Urinary bladder (tissue), 4 donors: Measurements from ENCODE around the gene ARF1. TPM values are rescaled to one million over a fixed set of nuclear protein-coding genes. Genes with fewer than 3 reads are reported as not detected.
A peak's percentile ranks its signal among the peaks of the same experiment; 100 is the strongest.

Experiments used
- DNase-seq: peaks from one replicate; pipeline ENCODE4 v3.0.0-alpha.2; 2015; ENCODE audit errors: extremely low spot score
- H3K27ac ChIP-seq: one replicate; pipeline ENCODE4 v1.5.1; 2013; ENCODE audit warnings: low read depth, mild to moderate bottlenecking, moderate library complexity
- H3K36me3 ChIP-seq: one replicate; pipeline ENCODE4 v1.6.1; 2013; ENCODE audit warnings: mild to moderate bottlenecking, moderate library complexity; ENCODE audit not compliant: insufficient read depth
- H3K4me1 ChIP-seq: one replicate; pipeline ENCODE4 v1.6.1; 2013; ENCODE audit warnings: mild to moderate bottlenecking, moderate library complexity; ENCODE audit not compliant: insufficient read depth
- H3K4me3 ChIP-seq: one replicate; pipeline ENCODE4 v1.5.1; 2013; ENCODE audit warnings: low read depth, low read length
- WGBS: extraction: QIAGEN DNeasy Blood & Tissue Kit; methylation state at CpG from one replicate; pipeline ENCODE4 v1.1.7; 2013; 5-methylcytosine and 5-hydroxymethylcytosine counted together
- polyA plus RNA-seq: library from polyadenylated mRNA; stranded (reverse); fragments of 200-250 nt; gene quantifications from one replicate; pipeline ENCODE4 v1.2.3, GENCODE V29; 2013
- total RNA-seq: library from RNA; depleted of rRNA; stranded (reverse); fragments of >200 nt; gene quantifications from one replicate; pipeline ENCODE4 v1.2.3, GENCODE V29; 2014
- donor health status: healthy with polysubstance abuse.
- donor health status: healthy.

ARF1 gene
- total and polyA plus RNA-seq, 2 donors = 112 to 462 TPM

DNA sequence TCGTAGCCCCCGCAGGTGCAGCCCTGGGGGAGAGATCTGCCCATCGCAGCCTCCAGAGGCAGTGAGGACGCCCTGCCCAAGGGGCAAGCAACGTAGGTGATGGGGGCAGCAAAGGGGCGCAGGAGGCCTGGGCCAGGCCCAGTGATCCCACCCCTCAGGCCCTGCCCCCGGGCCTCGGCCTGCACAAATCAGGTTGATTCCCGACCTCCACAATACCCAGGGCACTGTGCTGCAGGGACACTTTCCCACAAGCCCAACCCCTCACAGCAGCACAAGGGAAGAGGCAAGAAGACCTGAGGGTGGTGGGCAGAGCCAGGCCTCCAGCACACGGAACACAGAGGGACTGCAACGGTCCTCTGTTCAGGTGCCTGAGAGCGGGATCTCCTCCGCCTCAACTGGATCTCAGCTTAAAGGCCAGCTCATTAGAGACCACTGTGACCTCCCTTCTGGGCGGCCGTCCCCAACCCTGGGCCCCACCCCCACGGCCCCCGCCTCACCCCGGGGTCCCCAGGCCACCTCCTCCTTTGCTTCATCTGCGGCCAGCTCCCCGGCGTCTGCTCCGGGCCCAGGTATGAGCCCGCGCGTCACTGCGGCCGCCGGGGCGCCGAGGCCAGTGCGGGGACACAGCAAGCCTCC is 812 bp upstream of the ARF1 start:
- Histone ChIP-seq H3K4me1 (no peaks in the 10 kb centered on the region), H3K4me3 (peak overlapping the region; percentile 78), H3K27ac (no peak overlapping the region), H3K36me3 (no peaks in the 10 kb centered on the region)
- WGBS = 13% methylated on average over 31 of the region's 31 CpGs
- no peak for DNase-seq

DNA sequence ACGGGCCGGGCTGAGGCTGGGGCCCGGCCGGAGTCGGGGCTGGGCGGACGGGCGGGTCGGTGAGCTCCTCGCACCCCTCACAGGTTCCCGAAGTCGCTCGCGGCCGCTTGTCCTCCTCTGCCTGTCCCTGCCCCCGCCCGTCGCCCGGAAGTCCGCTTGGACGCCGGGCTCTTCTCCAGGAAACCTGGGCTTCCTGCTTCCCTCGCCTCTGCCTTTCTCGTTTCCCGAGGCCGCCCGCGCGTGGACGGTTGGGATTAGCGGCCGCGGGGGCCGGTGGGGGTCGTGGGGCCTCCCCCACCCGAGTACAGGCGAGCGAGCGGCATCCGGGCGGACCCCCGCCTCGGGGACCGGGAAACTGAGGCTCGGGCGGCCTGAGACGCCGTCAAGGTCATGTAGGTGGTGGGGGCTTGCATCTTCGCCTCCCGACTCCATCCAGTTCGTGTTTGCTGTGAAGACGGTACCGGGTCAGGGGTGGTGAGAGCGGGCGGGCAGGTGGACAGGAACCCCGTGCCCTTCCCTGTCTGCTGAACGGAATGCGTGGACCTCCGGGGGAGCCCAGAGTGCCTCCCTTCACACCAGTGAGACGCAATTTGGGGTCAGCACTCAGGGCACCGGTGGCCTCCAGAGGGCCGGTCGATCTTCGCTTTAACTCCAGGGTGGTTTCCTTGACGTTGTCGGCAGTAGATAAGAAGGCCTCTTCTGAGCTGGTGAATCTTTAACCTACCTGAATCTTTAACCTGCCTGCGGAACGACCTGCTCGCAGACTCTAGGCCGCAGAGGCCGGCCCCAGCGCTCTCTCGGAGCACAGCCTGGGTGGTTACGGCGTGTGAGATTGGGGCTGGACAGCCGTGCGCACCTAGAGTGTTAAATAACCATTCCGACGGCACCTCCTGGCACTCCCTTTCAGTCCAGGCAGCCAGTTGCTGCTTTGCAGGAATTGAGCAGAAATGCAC is 686 bp downstream of the ARF1 start:
- Histone ChIP-seq H3K4me3 (peak overlapping the region; percentile 96), H3K27ac (peak overlapping the region; percentile 100), H3K4me1 (peaks cover 2% of the 10 kb centered on the region), H3K36me3 (no peaks in the 10 kb centered on the region)
- no peak for DNase-seq
- under 1% methylated on average over 79 of the region's 79 CpGs for WGBS

DNA sequence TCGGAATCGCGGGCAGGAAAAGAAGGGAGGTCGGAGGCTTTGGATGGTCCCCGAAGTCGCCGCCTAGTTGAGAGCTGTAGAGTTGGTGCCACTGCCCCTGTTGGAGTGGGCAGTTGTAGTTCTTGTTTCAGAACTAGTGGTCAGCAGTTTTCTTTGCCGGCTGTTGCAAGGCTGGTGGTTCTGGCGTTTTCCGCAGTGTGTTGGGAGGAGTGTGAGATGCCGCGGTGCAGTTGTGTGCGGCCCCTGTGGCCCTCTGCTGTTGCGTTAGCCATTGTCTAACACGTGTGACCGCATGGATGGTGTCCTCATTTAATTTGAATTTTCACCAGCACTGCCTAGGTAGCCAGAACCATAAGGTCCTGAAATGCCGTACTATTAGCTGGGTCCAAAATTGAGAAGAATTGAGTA is 1.4 kb downstream of the ARF1 start:
- H3K4me3 ChIP-seq = peak overlapping the region; percentile 96
- H3K4me1 ChIP-seq = peaks cover 4% of the 10 kb centered on the region
- H3K36me3 ChIP-seq = no peaks in the 10 kb centered on the region
- no peak for DNase-seq
- 2% methylated on average over 17 of the region's 17 CpGs for WGBS
- peak overlapping the region; percentile 6 for H3K27ac ChIP-seq

DNA sequence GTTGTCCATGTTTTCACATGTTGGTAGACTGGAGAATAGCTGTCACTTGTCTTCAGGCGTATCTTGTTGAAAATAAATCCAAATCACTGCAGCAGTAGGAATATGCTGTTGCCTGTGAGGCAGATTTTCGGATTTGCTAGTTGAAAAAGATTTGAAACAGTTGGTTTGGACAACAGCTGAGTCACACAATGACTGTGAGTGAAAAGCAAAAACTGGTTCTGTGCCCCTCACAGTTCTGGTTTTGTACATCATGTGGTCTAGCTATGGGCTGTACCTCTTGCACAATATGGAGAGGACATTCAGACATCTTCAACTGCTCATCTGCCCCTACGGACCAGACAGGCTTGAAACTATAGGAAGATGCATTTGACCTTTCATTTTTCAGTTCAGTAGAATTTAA is 1.8 kb downstream of the ARF1 start:
- no peaks in the 10 kb centered on the region for H3K36me3 ChIP-seq
- DNase-seq = no peak
- H3K4me3 ChIP-seq = peak overlapping the region; percentile 96
- no peak overlapping the region for H3K27ac ChIP-seq
- H3K4me1 ChIP-seq = peaks cover 7% of the 10 kb centered on the region
- 10% methylated on average over 3 of the region's 3 CpGs for WGBS

DNA sequence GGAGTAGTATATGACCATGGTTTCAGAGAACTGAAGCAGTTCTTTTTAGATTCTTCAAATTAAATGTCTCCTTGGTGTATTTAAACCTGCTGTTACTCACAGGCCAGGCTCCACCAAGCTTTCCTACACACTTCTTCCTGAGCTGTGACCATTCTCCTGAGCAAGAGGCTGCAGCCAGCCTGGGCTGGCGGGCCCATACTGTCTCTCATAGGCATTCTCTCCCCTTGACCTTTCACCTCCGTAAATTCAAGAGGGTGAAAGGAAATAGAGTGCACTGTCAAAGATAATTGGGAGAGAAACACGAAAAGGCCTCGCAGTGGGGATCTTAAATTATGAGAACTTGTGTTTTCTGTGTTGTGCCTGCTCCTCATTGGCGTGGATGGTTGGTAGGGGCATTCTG is 2.3 kb downstream of the ARF1 start:
- H3K4me1 ChIP-seq = peaks cover 7% of the 10 kb centered on the region
- peak overlapping the region; percentile 7 for H3K4me3 ChIP-seq
- H3K36me3 ChIP-seq = no peaks in the 10 kb centered on the region
- H3K27ac ChIP-seq = no peak overlapping the region
- no peak for DNase-seq
- WGBS = 43% methylated on average over 5 of the region's 5 CpGs

DNA sequence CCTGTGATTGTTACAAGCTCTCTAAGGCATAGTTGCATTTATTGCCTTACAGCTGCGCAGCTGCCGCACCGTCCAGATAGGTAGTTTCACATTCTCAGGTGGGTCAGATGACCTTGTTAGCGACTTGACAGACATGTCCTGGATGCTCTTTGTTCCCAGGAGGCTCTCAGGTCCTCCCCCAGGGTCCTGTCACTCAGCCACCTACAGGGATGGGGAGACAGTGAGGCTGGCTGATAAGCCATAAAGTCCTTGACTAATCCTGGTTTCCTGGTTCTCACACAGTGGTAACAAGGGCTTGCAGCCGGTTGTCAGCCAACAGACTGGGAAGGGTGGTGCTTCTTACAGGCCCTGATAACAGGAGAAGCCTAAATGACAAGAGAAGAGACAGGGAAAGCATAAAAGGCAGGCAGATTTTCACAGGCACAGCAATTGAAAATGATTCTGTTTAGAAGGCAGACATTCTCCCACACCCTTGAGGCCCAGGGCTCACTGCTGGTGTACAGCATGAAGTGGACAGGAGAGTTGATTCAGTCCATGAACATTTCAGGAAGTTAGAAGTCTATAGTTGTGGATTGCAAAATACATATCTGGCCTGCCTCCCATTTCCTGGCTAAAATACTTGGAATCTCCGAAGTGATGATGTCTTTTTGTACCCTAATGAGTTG is 2.9 kb downstream of the ARF1 start:
- 32% methylated on average over 6 of the region's 6 CpGs for WGBS
- H3K27ac ChIP-seq = no peak overlapping the region

DNA sequence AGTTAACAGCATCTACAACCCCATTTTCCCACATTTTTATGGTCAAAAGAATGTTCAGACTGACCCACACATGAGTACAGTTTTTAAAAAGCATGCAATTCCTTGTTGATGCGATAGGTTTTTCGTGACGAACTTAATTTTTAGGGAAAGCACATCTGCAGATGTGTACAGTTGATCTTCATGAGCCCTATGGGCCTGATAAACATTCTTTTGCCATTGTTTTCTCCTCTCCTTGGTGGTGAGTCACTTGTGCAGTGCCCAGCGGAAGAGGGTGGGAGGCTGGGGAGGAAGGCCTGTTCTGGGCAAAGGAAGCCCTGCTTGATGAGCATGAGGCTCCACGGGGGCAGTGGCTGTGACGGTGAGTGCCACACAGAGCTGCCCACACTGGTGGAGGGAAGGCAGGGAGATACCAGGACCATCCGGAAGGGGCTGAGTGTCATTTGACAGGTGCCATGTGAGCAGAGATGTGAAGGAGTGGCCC is 5.3 kb downstream of the ARF1 start:
- no peaks in the 10 kb centered on the region for H3K36me3 ChIP-seq
- no peak overlapping the region for H3K27ac ChIP-seq
- H3K4me3 ChIP-seq = no peak overlapping the region
- no peak for DNase-seq
- WGBS = 45% methylated on average over 7 of the region's 7 CpGs
- H3K4me1 ChIP-seq = peaks cover 7% of the 10 kb centered on the region

More for the DNA sequence above, 2.9 kb downstream of the ARF1 start:
- DNase-seq = no peak
- peaks cover 7% of the 10 kb centered on the region for H3K4me1 ChIP-seq
- no peaks in the 10 kb centered on the region for H3K36me3 ChIP-seq
- H3K4me3 ChIP-seq = no peak overlapping the region

DNA sequence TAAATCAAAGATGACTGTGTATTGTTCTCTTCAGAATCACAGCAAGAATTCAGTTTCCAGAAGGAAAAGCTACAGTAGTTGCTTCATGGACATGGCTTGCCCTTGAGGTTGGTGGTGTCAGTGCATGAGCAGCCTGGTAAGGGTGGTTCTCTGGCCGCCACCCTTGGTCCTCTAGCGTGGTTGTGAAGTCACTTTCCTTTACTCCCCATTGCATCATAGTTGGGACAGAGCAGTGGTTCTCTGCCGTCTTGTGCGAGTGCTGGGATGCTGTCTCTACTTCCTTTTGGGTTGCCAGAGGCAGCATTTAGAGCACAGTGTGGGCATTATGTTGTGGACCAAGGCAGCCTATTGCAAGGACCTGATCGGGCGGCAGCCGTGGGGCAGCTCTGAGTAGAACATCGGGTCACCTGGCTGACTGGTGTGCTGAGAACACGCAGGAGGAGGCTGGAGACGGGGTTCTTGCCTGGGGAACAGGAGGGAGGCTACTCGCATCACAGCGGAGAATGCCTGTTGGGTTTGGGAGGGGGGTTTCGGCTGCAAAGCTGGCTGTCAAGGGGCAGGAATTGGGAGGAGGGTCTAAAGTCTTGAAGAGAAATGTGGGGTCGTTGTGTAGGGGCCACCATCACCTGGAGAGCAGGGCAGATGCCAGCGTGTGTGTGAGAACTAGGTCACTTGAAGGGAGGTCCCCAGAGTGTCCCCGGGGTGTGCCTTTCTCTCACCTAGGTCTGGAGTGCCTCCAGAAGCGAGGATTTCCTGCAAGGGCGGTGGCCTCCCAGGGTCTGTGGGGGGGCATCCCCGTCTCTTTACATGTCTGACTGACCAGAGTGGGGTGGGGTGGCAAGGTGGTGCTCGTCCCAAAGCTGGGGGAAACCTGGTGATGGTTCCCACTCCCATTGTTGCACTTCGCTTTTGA is 6.3 kb downstream of the ARF1 start:
- Histone ChIP-seq H3K4me1 (peaks cover 7% of the 10 kb centered on the region), H3K27ac (no peak overlapping the region), H3K4me3 (no peak overlapping the region), H3K36me3 (no peaks in the 10 kb centered on the region)
- DNase-seq = no peak
- 73% methylated on average over 21 of the region's 21 CpGs for WGBS

DNA sequence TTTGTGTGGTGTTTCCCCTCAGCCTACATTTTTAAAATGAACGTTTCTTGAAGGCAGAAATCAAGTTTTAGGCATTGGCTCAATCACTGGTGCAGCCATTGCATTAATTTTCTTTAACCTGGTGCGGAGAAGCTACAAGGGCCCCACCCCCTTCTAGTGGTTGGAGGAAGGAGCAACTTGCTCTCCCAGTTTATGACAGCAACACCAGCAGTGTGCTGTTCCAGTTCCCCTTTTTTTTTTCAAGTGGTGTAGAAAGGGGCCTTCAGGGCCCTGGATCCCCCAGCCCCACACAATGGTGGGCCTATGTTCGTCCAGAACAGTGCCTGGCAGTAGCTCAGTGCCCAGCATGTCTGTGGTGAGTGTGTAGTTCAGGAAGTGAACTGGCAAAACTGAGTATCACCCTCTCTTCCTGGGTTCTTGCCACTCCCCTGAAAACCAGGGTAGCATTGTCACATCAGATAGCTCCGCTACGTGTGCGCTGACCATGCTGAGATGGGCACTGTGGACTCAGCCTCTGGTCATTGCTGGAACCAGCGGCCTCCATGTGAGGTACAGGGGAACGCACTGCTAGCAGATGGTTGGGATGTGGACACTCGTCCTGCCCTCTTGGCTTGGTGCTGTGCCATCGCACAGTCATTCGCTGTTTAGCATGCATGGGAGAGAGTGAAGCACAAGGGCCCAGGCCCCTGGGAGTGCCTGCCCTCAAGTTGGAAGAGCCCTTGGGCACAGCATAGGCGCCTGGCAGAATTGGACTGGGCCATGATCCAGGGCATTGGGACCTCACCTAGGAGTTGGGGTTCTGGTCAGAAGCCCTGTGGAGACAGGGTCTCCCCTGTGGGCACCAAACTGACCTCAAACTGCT is 7.2 kb downstream of the ARF1 start:
- no peaks in the 10 kb centered on the region for H3K36me3 ChIP-seq
- H3K27ac ChIP-seq = no peak overlapping the region
- no peak overlapping the region for H3K4me3 ChIP-seq
- no peak for DNase-seq
- peaks cover 7% of the 10 kb centered on the region for H3K4me1 ChIP-seq
- WGBS = 71% methylated on average over 12 of the region's 12 CpGs

DNA sequence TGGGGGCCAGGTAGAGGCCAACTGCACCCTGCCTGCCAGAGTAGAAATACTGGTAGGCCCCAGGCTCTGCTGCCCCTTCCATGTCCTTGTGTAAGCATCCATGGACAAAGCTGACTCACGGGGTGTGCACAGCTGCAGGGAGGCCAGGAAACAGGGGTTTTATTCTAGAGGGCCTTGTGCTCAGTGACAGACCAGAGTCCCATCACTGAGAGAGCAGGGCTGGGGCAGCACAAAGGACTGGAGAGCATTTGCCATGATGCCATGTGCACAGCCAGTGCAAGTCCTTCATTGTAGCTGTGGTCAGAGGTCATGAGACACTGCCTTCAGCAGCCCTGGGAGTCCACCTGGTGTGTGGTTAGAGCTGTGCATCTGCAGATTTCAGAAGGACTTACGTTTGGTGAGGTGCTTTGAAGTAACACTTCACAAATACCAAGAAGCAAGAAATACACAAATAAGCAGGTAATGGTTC is 8.1 kb downstream of the ARF1 start:
- Histone ChIP-seq H3K4me1 (peaks cover 7% of the 10 kb centered on the region), H3K4me3 (no peak overlapping the region), H3K36me3 (no peaks in the 10 kb centered on the region), H3K27ac (no peak overlapping the region)
- WGBS = 31% methylated on average over 2 of the region's 2 CpGs
- DNase-seq = no peak

DNA sequence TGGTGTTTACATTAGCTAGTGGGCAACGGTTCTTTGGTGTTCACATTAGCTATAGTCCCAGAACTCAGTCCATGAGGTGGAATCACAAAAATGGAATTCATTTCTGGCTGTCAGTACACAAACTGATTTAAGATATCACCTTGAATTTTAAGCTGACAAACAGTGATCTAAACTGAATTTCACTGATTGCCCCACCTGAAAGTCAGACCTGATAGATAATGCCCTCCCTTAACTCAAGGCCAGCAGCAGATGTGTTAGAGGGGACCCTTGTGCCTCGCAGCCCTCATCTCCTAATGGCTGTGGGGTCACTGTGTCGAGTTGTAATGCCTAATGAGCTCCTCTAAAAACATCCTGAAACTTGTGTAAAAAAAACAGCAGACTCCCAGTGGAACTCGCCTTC is 8.6 kb downstream of the ARF1 start:
- WGBS = 60% methylated on average over 4 of the region's 4 CpGs

More for the DNA sequence above, 8.6 kb downstream of the ARF1 start:
- no peak for DNase-seq
- H3K27ac ChIP-seq = no peak overlapping the region
- no peaks in the 10 kb centered on the region for H3K36me3 ChIP-seq
- peaks cover 7% of the 10 kb centered on the region for H3K4me1 ChIP-seq
- no peak overlapping the region for H3K4me3 ChIP-seq
